HG03571 (cell line): ENCODE data around the gene TRIM50.
"Not testable (repeated sequence)": the region's sequence is repeated elsewhere in the genome, so short reads cannot be mapped to it uniquely, and the experiment has no call there.

ENCODE experiments used
- ATAC-seq: cut with Tn5 transposase; IDR thresholded peaks from one replicate; pipeline ENCODE4 v1.9.1; 2021; ENCODE audit not compliant: unreplicated experiment

TRIM50 gene

GRCh38 chr7:73316521-73316920 is 11.4 kb downstream of the TRIM50 start:
- no peak for ATAC-seq

GRCh38 chr7:73314271-73314670 is 13.6 kb downstream of the TRIM50 start:
- no peak for ATAC-seq

DNA sequence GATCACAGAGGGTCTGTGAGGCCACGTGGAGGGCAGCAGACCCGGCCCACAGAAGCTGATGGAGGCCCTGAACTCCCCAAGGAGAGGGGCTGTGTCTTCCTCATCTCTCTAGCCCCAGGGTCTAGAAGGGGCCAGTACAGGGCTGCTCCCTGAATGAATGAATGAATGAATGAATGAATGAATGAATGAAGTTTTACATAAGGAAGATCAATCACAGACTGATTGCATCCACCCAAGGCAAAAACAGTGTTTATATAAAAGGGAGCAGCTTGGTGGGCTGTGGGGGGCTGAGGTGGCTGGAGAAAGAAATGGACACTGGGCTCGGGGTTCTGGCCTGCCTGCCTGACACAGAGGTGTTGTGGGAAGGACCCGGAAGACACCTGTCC is 14.4 kb downstream of the TRIM50 start:
- ATAC-seq: no peak

GRCh38 chr7:73312831-73313520 is 14.9 kb downstream of the TRIM50 start:
- no peak for ATAC-seq

DNA sequence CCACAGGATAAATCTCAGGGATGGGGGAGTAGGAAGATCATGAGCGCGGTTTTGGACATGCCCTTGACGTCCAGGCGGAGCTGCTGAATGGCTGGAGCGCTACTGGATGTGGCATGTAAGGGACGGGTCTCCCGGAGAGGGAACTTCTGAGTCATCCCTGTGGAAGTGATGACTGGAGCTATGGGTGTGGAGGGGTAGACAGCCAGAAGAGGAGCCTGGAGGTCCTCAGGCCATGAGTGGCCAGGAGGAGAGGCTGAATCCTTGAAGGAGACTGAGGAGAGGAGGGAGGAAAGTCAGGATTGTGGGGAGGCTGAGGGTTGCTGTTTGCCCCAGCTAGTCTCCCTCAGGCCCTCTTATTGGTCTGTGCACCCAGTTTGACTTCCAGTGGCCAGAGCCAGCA is 16.5 kb downstream of the TRIM50 start:
- not testable (repeated sequence) for ATAC-seq

DNA sequence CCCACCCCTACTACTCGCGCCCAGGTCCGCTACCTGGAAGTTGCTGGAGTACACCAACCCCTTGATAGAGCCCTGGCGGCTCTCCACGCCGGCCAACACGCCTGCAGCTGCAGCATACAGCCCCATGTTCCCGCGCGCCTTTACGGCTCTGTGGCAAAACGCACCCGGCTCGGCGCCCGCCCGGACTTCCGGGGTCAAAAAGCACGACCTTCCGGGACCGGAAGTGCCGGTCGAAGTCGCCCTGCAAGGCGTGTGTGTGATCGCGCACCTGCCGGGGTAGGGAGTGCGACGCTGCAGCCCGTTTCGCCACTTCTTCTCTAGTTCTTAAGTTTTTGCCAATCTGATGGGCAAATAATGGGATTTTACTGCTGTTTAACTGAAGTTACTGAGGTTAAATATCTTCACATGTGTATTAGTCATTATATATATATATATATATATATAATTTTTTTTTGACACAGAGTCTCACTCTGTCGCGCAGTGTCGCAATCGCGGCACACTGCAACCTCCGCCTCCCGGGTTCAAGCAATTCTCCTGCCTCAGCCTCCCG is 19.1 kb downstream of the TRIM50 start, which contains the start of gene NSUN5:
Gene NSUN5 (minus strand): TSS at position 162 of the 550 bp plus-strand sequence. CDS start 36 bp downstream, at position 126.
- peak; percentile 75 for ATAC-seq

GRCh38 chr7:73308074-73308664 is 19.7 kb downstream of the TRIM50 start:
- ATAC-seq: peak; percentile 34

DNA sequence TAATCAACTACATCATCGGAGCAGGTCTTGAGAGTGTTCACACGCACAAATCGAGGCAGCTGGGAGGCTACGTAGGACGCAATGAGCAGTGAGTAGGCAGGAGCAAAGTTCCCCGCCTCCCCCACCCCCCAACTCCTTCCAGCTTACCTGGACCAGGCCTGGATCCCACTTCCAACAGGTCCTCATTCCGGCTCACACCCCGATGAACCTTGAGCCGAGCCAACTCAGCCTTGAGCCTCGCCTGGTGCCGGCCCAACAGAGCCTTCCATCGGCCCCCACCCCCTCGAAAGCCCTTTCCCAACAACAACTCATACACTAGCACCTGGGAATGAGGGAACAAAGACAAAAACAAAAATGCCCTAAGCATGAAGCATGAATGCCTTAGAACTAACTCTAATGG is 20.4 kb downstream of the TRIM50 start:
- no peak for ATAC-seq

GRCh38 chr7:73304612-73305387 is 23.1 kb downstream of the TRIM50 start:
- not testable (repeated sequence) for ATAC-seq

DNA sequence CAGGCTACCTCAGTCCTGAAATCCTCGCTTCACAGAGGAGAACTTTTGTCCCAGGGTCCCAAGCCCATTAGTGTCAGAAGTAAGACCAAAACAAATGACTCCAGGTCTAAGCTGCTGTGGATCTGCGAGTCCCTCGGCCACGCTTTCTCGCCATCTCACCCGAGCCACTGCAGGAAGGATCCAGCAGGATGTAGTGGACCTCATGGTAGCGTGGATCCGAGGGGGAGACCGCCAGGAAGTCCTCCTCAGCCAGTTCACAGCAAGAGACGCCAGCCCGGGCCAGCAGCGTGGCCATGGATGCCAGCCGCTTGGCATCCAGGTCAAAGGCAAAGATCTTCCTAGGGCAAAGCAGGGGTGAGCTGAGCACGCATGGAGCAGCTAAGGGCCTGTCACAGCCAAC is 23.8 kb downstream of the TRIM50 start:
- no peak for ATAC-seq

DNA sequence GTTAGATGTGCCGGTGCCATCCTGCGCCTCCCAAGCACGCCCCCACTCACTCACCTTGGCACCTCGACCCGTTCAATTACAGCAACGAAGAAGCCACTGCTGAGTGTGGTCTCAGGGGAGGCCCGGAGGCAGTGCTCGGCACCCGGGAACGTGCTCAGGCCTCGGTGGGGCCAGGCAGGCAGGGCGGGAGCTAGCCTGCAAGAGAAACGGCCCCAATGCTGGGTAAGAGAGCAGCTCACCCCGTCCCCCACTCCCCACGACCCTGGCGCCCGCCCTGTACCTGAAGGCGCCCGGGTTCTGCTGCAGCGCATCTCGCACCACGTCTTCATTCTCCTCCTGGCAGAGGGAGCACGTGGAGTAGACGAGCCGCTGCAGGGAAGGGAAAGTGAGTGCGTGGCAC is 24.3 kb downstream of the TRIM50 start:
- ATAC-seq: no peak

DNA sequence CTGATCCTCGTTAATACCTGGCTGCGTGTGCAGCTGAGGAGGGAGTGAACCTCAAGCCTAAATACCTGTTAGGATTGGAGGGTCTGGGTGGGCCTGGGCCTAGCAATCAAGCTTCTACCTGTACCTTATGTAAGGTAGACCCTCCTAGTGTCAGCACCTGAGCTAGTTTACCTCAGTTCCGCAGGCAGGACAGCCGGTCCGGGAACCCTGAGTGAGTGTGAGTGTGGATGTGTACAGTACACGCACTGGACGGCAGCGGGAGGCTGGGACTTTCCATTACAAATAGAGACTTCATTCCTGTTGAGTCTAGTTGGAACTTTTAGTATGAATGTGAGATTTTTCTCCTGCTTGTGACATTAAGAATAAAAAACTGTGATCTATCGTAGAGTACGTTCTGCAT is 25.0 kb downstream of the TRIM50 start:
- not testable (repeated sequence) for ATAC-seq

DNA sequence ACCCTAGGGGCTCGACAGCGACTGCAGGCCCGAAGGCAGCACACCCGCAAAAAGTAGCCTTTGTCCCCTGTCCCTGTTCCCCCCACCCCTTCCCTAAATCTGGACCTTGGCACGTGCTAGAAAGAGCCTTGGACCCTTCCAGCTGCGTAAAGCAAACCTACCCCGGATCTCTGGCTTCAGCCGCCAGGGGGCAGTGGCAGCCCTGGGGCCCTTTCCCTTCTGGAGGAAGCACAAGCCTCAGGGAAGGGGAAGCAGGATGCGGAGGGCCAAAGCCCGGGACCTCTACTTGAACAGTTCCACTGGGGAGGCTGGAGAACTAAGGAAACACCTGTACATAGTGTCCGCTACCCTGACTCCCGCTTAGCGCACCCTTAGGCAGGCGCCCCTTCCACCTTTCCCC is 26.8 kb downstream of the TRIM50 start:
- not testable (repeated sequence) for ATAC-seq

DNA sequence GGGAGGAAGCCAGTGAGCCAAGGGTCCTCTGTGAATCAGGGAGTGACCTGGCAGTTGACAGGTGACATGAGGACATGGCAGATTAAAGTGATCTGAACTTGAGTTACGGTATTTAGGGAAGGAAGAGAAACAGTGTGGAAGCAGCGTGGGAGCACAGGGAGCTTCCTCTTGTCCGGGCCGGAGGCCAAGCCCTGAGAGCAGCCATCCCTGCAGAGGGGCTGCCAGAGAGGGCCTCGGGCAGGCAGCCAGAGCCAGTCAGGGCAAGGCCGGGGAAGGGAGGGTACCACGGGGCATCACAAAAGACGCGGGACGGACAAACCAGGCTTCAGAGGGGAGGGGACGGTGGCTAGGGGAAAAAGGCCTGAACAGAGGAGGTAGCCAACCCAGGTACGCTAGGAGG is 28.1 kb downstream of the TRIM50 start:
- not testable (repeated sequence) for ATAC-seq

GRCh38 chr7:73297706-73298105 is 30.2 kb downstream of the TRIM50 start:
- not testable (repeated sequence) for ATAC-seq

- not testable (repeated sequence) for ATAC-seq
Observed at GRCh38 chr7:73297235-73297634, 30.6 kb downstream of the TRIM50 start.

DNA sequence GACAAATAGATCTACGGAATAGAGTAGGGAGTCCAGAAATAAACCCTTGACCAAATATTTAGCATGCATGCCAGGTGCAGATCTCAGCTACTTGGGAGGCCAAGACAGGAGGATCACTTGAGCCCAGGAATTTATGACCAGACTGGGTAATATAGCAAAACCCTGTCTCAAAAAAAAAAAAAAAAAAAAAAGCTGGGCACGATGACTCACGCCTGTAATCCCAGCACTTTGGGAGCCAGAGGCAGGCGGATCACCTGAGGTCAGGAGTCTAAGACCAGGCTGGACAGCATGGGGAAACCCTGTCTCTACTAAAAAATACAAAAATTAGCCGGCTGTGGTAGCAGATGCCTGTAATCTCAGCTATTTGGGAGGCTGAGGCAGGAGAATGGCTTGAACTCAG is 50.7 kb downstream of the TRIM50 start:
- ATAC-seq: not testable (repeated sequence)

GRCh38 chr7:73267813-73268212 is 60.1 kb downstream of the TRIM50 start:
- not testable (repeated sequence) for ATAC-seq

- ATAC-seq: peak; percentile 72
Observed at GRCh38 chr7:73266719-73267368, 61.0 kb downstream of the TRIM50 start.
